A673 (cell line): ENCODE measurements around the gene CDKAL1.

ENCODE experiments used
- EZH2 ChIP-seq: fragments of 200-600 bp; sonication (generic); IDR thresholded peaks from 2 replicates; pipeline ENCODE4 v1.6.1; 2017; ENCODE audit warnings: borderline replicate concordance, low read depth, mild to moderate bottlenecking, mixed read lengths, antibody characterized with exemption, low read length; ENCODE audit not compliant: poor library complexity, severe bottlenecking
- TF ChIP-seq, protein P1 (sequence below): fragments of 300-800, 200-600 bp; sonication (generic); conservative IDR thresholded peaks from 2 replicates; pipeline ENCODE4 v1.5.1; 2017; ENCODE audit warnings: low read depth, mild to moderate bottlenecking, antibody characterized with exemption, low read length, moderate library complexity, mixed read lengths

DNA sequence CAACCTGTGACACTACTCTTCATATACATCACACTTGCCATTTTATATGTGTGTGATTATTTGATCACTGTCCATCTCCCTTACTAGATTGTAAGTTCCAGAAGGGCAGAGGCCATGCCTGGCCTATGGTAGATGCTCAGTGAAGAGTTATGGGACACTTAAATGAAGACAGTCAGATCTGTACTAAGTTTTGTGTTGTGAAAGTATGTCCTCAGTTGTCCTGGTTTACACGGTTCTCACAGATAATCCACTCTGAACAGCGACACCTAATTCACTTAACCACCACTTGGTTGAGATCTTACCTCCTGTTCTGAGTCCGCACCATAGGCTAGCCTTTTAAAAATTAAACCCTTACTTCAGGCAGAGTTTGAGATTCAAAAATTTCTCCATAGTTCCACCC, 625.2 kb downstream of the CDKAL1 start:
- TF ChIP-seq, protein P1, sequence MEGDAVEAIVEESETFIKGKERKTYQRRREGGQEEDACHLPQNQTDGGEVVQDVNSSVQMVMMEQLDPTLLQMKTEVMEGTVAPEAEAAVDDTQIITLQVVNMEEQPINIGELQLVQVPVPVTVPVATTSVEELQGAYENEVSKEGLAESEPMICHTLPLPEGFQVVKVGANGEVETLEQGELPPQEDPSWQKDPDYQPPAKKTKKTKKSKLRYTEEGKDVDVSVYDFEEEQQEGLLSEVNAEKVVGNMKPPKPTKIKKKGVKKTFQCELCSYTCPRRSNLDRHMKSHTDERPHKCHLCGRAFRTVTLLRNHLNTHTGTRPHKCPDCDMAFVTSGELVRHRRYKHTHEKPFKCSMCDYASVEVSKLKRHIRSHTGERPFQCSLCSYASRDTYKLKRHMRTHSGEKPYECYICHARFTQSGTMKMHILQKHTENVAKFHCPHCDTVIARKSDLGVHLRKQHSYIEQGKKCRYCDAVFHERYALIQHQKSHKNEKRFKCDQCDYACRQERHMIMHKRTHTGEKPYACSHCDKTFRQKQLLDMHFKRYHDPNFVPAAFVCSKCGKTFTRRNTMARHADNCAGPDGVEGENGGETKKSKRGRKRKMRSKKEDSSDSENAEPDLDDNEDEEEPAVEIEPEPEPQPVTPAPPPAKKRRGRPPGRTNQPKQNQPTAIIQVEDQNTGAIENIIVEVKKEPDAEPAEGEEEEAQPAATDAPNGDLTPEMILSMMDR = no peak
- TF ChIP-seq EZH2 = no peak
